Measurements from ENCODE around the gene CTNNA3. TPM values are rescaled to one million over a fixed set of nuclear protein-coding genes. Genes with fewer than 3 reads are reported as not detected.

Gene CTNNA3
- total RNA-seq, 4 donors from 2014 or later = 0.47 to 3.3 (median 0.80) TPM; not detected in 1

- Histone ChIP-seq H3K4me3 (no peak overlapping the region), H3K36me3 (no peaks in the 10 kb centered on the region), H3K9me3 (no peaks in the 10 kb centered on the region), H3K27ac (no peak overlapping the region), H3K27me3 (no peaks in the 10 kb centered on the region), H3K4me1 (no peaks in the 10 kb centered on the region)
- no peak for DNase-seq
- TF ChIP-seq, protein P1, sequence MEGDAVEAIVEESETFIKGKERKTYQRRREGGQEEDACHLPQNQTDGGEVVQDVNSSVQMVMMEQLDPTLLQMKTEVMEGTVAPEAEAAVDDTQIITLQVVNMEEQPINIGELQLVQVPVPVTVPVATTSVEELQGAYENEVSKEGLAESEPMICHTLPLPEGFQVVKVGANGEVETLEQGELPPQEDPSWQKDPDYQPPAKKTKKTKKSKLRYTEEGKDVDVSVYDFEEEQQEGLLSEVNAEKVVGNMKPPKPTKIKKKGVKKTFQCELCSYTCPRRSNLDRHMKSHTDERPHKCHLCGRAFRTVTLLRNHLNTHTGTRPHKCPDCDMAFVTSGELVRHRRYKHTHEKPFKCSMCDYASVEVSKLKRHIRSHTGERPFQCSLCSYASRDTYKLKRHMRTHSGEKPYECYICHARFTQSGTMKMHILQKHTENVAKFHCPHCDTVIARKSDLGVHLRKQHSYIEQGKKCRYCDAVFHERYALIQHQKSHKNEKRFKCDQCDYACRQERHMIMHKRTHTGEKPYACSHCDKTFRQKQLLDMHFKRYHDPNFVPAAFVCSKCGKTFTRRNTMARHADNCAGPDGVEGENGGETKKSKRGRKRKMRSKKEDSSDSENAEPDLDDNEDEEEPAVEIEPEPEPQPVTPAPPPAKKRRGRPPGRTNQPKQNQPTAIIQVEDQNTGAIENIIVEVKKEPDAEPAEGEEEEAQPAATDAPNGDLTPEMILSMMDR (IDR thresholded peaks at IDR 0.05) = no peak
- TF ChIP-seq POLR2A (IDR thresholded peaks at IDR 0.05) = no peak
Observed at GRCh38 chr10:66811211-66811610, 884.8 kb downstream of the CTNNA3 start.

GRCh38 chr10:66809402-66809801 is 886.6 kb downstream of the CTNNA3 start:
- Histone ChIP-seq H3K9me3 (no peaks in the 10 kb centered on the region), H3K4me3 (no peak overlapping the region), H3K4me1 (no peaks in the 10 kb centered on the region), H3K27me3 (no peaks in the 10 kb centered on the region), H3K36me3 (no peaks in the 10 kb centered on the region), H3K27ac (no peak overlapping the region)
- no peak for TF ChIP-seq POLR2A (IDR thresholded peaks at IDR 0.05)
- TF ChIP-seq, protein P1 (IDR thresholded peaks at IDR 0.05) = no peak
- DNase-seq = no peak

- no peaks in the 10 kb centered on the region for H3K36me3 ChIP-seq
- no peak for DNase-seq
- no peaks in the 10 kb centered on the region for H3K27me3 ChIP-seq
- TF ChIP-seq, protein P1 (IDR thresholded peaks at IDR 0.05) = no peak
- TF ChIP-seq POLR2A (IDR thresholded peaks at IDR 0.05) = no peak
- no peak overlapping the region for H3K4me3 ChIP-seq
- no peaks in the 10 kb centered on the region for H3K4me1 ChIP-seq
- no peak overlapping the region for H3K27ac ChIP-seq
- H3K9me3 ChIP-seq = no peaks in the 10 kb centered on the region
Observed at GRCh38 chr10:66805612-66806011, 890.4 kb downstream of the CTNNA3 start.

DNA sequence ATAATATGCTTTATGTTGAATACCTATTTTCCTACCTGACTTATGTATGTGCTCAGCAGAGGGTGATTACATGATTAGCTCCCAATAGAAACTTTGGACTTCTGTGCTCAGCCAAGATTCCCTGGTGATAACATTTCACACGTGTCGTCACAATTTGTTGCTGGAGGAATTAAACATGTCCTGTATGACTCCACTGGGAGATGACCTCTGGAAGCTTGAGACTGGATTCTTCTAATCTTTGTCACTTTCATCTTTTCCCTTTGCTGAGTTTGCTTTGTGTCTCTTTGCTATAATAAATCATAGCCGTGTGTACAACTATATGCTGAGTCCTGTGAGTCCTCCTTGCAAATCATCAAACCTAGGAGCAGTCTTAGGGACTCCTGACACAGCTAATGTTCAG is 891.0 kb downstream of the CTNNA3 start:
- TF ChIP-seq, protein P1 (IDR thresholded peaks at IDR 0.05) = no peak
- TF ChIP-seq POLR2A (IDR thresholded peaks at IDR 0.05) = no peak
- DNase-seq = peak in 1 of 3 donors; percentile 66
- Histone ChIP-seq H3K4me3 (no peak overlapping the region), H3K4me1 (no peaks in the 10 kb centered on the region), H3K27ac (no peak overlapping the region), H3K9me3 (no peaks in the 10 kb centered on the region), H3K27me3 (no peaks in the 10 kb centered on the region), H3K36me3 (no peaks in the 10 kb centered on the region)

- Histone ChIP-seq H3K4me3 (no peak overlapping the region), H3K27ac (no peak overlapping the region), H3K36me3 (no peaks in the 10 kb centered on the region), H3K9me3 (no peaks in the 10 kb centered on the region), H3K4me1 (no peaks in the 10 kb centered on the region), H3K27me3 (no peaks in the 10 kb centered on the region)
- DNase-seq = no peak
- no peak for TF ChIP-seq POLR2A (IDR thresholded peaks at IDR 0.05)
- TF ChIP-seq, protein P1 (IDR thresholded peaks at IDR 0.05) = no peak
Observed at GRCh38 chr10:66803174-66803573, 892.8 kb downstream of the CTNNA3 start.

DNA sequence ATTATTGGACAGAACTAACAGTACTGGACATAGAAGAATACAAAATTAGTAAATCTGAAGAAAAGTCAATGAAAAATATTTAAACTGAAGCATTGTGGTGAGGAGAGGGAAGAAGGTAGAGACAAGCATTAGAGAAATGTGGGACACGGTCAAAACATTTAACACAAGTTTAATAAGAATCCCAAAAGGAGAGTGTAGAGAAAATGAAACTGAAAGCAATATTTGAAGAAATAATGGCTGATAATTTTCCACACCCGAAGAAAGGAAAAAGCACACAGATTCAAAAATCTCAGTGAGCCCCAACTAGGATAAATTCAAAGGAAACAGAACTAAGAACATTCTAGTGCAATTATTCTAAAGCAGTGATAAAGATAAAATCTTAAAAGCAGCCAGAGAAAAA is 896.5 kb downstream of the CTNNA3 start:
- Histone ChIP-seq H3K27ac (no peak overlapping the region), H3K27me3 (no peaks in the 10 kb centered on the region), H3K36me3 (no peaks in the 10 kb centered on the region), H3K4me3 (peak overlapping the region in 2 of 4 donors; percentile 2 to 20), H3K9me3 (no peaks in the 10 kb centered on the region), H3K4me1 (no peaks in the 10 kb centered on the region)
- DNase-seq = no peak
- TF ChIP-seq, protein P1 (IDR thresholded peaks at IDR 0.05) = no peak
- no peak for TF ChIP-seq POLR2A (IDR thresholded peaks at IDR 0.05)
